Measurements from ENCODE around the gene EIF3K.

DNA sequence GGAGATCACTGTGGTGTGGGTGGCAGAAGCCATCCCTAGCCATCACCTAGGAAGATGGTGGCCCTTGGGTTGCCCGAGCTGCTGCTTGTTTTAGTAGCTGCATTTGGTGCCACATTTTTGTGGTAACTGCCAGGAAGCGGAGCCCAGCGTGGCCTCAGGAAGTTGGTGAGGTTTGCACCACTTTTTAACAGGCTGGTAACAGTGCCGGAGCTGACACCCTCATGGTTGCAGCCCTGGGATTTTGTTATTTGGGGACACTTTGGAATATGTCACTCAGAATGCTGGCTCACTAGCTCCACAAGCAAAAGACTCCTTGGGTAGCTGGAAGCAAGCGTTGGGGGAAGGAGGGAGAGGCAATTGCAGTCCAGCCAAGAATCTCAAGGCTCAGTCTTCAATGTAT lies 50.6 kb downstream of the EIF3K start:
- TF ChIP-seq CTCF (optimal IDR thresholded peaks at IDR 0.05 in 1 of 3, IDR thresholded peaks at IDR 0.05 in 1 of 3, conservative IDR thresholded peaks at IDR 0.05 in 1 of 3; ENCODE audit: extremely low read depth in 1 of 3, insufficient read depth in 2 of 3, low read length in 3 of 3): no peak
- no peak for TF ChIP-seq EZH2 (IDR thresholded peaks at IDR 0.05; ENCODE audit: low read length)
